Prostate gland (tissue), 2 donors: Measurements from ENCODE around the gene IDH2. TPM values are rescaled to one million over a fixed set of nuclear protein-coding genes. Genes with fewer than 3 reads are reported as not detected.
"Not testable (repeated sequence)": the region's sequence is repeated elsewhere in the genome, so short reads cannot be mapped to it uniquely, and the experiment has no call there.

ENCODE experiments used
- DNase-seq: peaks from one replicate; pipeline ENCODE4 v3.0.0-alpha.2; 2019; ENCODE audit warnings: low spot score
- H3K27ac ChIP-seq, 2 donors: fragments of 200-600 bp; sonication (generic); 2 replicates each; pipeline ENCODE4 v1.5.1; 2017 to 2019
- H3K27me3 ChIP-seq: fragments of 200-600 bp; sonication (generic); replicated peaks from 2 replicates; pipeline ENCODE4 v1.5.1; 2019; ENCODE audit not compliant: insufficient read depth
- H3K36me3 ChIP-seq, 2 donors: fragments of 200-600 bp; sonication (generic); 1 replicate in 1 of 2; 2 replicates in 1 of 2; pipeline versions ENCODE4 v1.5.1 to v1.8.1; 2017 to 2019
- H3K4me1 ChIP-seq: fragments of 200-600 bp; sonication (generic); replicated peaks from 2 replicates; pipeline ENCODE4 v1.5.1; 2019
- H3K4me3 ChIP-seq, 2 donors: fragments of 200-600 bp; sonication (generic); 2 replicates each; pipeline ENCODE4 v1.5.1; 2017 to 2019
- H3K9me3 ChIP-seq: fragments of 200-600 bp; sonication (generic); 2 replicates; pipeline ENCODE4 v1.5.1; 2017
- CTCF ChIP-seq, 4 experiments: fragments of 200-600 bp in 2 of 4; fragments of 450-650 bp in 2 of 4; sonication (generic) in 2 of 4; IDR thresholded peaks; 1 replicate in 3 of 4; 2 replicates in 1 of 4; pipeline ENCODE4 v1.5.1; 2016 to 2019; ENCODE audit warnings: antibody characterized with exemption in 4 of 4, mild to moderate bottlenecking in 2 of 4, moderate library complexity in 2 of 4
- POLR2A ChIP-seq: fragments of 450-650 bp; IDR thresholded peaks from one replicate; pipeline ENCODE4 v1.6.1; 2016; ENCODE audit warnings: antibody characterized with exemption, mild to moderate bottlenecking
- POLR2AphosphoS5 ChIP-seq: sonication (generic); formaldehyde crosslinking; IDR thresholded peaks from one replicate; pipeline ENCODE4 v1.6.1; 2017; ENCODE audit warnings: antibody characterized with exemption
- WGBS: methylation state at CpG from one replicate; pipeline ENCODE4 v1.1.5; 2018; 5-methylcytosine and 5-hydroxymethylcytosine counted together
- intact Hi-C: fragments of 100-400 bp; cut with DNase I; formaldehyde crosslinking; loops from one replicate; pipeline ENCODE4 v1.14.2; 2022
- total RNA-seq, 2 donors: library from RNA; depleted of rRNA; stranded (reverse); fragments of >200 nt; gene quantifications; one replicate each; pipeline ENCODE4 v1.1.0, GENCODE V29; 2016

Gene IDH2
- total RNA-seq, 2 donors from 2014 or later, result 98.1 to 190 TPM

GRCh38 chr15:90114451-90114901 lies 12.2 kb upstream of the IDH2 start:
- H3K9me3 ChIP-seq, result no peaks in the 10 kb centered on the region
- no peaks in the 10 kb centered on the region for H3K36me3 ChIP-seq
- no peak for DNase-seq
- no peak overlapping the region for H3K27ac ChIP-seq
- no peak overlapping the region for H3K4me3 ChIP-seq
- intact Hi-C loops, result no loop called here
- no peak for TF ChIP-seq POLR2AphosphoS5
- H3K27me3 ChIP-seq, result no peaks in the 10 kb centered on the region
- 68% methylated on average over 2 of the region's 2 CpGs for WGBS
- no peaks in the 10 kb centered on the region for H3K4me1 ChIP-seq

- WGBS, result 70% methylated on average over 7 of the region's 7 CpGs
- DNase-seq, result no peak
- Histone ChIP-seq H3K9me3 (no peaks in the 10 kb centered on the region), H3K4me3 (no peak overlapping the region), H3K4me1 (no peaks in the 10 kb centered on the region), H3K27me3 (no peaks in the 10 kb centered on the region), H3K27ac (no peak overlapping the region), H3K36me3 (no peaks in the 10 kb centered on the region)
- TF ChIP-seq POLR2A (no peak), POLR2AphosphoS5 (no peak), CTCF (IDR thresholded peaks at IDR 0.05) (no peak)
- intact Hi-C loops, result no loop called here
These were observed 10.9 kb upstream of the IDH2 start for GRCh38 chr15:90113166-90113565.

- not testable (repeated sequence) for H3K27ac ChIP-seq, DNase-seq, H3K4me1 ChIP-seq
These were observed 7.0 kb upstream of the IDH2 start for GRCh38 chr15:90109163-90109751.

GRCh38 chr15:90108038-90108437 lies 5.8 kb upstream of the IDH2 start:
- H3K36me3 ChIP-seq, H3K9me3 ChIP-seq, DNase-seq, H3K4me3 ChIP-seq, H3K27ac ChIP-seq, intact Hi-C loops, H3K27me3 ChIP-seq: not testable (repeated sequence)
- WGBS, result 94% methylated on average over 5 of the region's 5 CpGs
- H3K4me1 ChIP-seq, result peaks cover 14% of the 10 kb centered on the region

More at GRCh38 chr15:90109163-90109751, 7.0 kb upstream of the IDH2 start:
- WGBS, result 92% methylated on average over 3 of the region's 3 CpGs
- H3K36me3 ChIP-seq, intact Hi-C loops, H3K9me3 ChIP-seq, H3K27me3 ChIP-seq, H3K4me3 ChIP-seq: not testable (repeated sequence)

GRCh38 chr15:90106522-90107117 lies 4.4 kb upstream of the IDH2 start:
- peaks cover 14% of the 10 kb centered on the region for H3K4me1 ChIP-seq
- no peaks in the 10 kb centered on the region for H3K9me3 ChIP-seq
- no peaks in the 10 kb centered on the region for H3K36me3 ChIP-seq
- peak overlapping the region; percentile 64 to 99 for H3K27ac ChIP-seq
- 44% methylated on average over 7 of the region's 7 CpGs for WGBS
- TF ChIP-seq POLR2A (no peak), CTCF (IDR thresholded peaks at IDR 0.05) (no peak), POLR2AphosphoS5 (no peak)
- no peak overlapping the region for H3K4me3 ChIP-seq
- H3K27me3 ChIP-seq, result no peaks in the 10 kb centered on the region
- intact Hi-C loops, result no loop called here
- peak; percentile 50 for DNase-seq

GRCh38 chr15:90105521-90105920 lies 3.3 kb upstream of the IDH2 start:
- Histone ChIP-seq H3K36me3 (no peaks in the 10 kb centered on the region), H3K4me3 (no peak overlapping the region), H3K4me1 (peaks cover 14% of the 10 kb centered on the region), H3K27ac (peak overlapping the region; percentile 92 to 99), H3K9me3 (no peaks in the 10 kb centered on the region), H3K27me3 (no peaks in the 10 kb centered on the region)
- no peak for DNase-seq
- intact Hi-C loops, result no loop called here
- 78% methylated on average over 7 of the region's 7 CpGs for WGBS
- TF ChIP-seq CTCF (IDR thresholded peaks at IDR 0.05) (no peak), POLR2AphosphoS5 (no peak), POLR2A (no peak)
